ENCODE measurements around the gene EHD1.

EHD1 gene

GRCh38 chr11:64890522-64890939 is 12.1 kb upstream of the EHD1 start:
- DNase-seq (ENCODE audit: low spot score) = no peak

- DNase-seq (ENCODE audit: low spot score) = no peak
Observed at GRCh38 chr11:64888729-64889511, 10.5 kb upstream of the EHD1 start.

- DNase-seq (ENCODE audit: low spot score) = no peak
Observed at GRCh38 chr11:64888406-64888728, 9.9 kb upstream of the EHD1 start.

- peak; percentile 82 for DNase-seq (ENCODE audit: low spot score)
Observed at GRCh38 chr11:64887757-64888405, 9.5 kb upstream of the EHD1 start.

GRCh38 chr11:64887234-64887756 is 8.9 kb upstream of the EHD1 start:
- no peak for DNase-seq (ENCODE audit: low spot score)

GRCh38 chr11:64885367-64886286 is 7.2 kb upstream of the EHD1 start:
- DNase-seq (ENCODE audit: low spot score) = no peak

- no peak for DNase-seq (ENCODE audit: low spot score)
Observed at GRCh38 chr11:64884019-64884418, 5.6 kb upstream of the EHD1 start.

- DNase-seq (ENCODE audit: low spot score) = no peak
Observed at GRCh38 chr11:64883575-64883974, 5.2 kb upstream of the EHD1 start.

GRCh38 chr11:64882243-64882642 is 3.8 kb upstream of the EHD1 start:
- no peak for DNase-seq (ENCODE audit: low spot score)

GRCh38 chr11:64881476-64881875 is 3.1 kb upstream of the EHD1 start:
- no peak for DNase-seq (ENCODE audit: low spot score)

GRCh38 chr11:64880240-64881001 is 2.0 kb upstream of the EHD1 start:
- DNase-seq (ENCODE audit: low spot score) = peak; percentile 61

GRCh38 chr11:64879244-64879900 is 951 bp upstream of the EHD1 start:
- peak; percentile 46 for DNase-seq (ENCODE audit: low spot score)

- no peak for DNase-seq (ENCODE audit: low spot score)
Observed at GRCh38 chr11:64878223-64878493, 263 bp downstream of the EHD1 start.

GRCh38 chr11:64877390-64878222 is 815 bp downstream of the EHD1 start:
- peak; percentile 45 for DNase-seq (ENCODE audit: low spot score)

GRCh38 chr11:64876835-64877341 is 1.5 kb downstream of the EHD1 start:
- peak; percentile 37 for DNase-seq (ENCODE audit: low spot score)

GRCh38 chr11:64876229-64876750 is 2.1 kb downstream of the EHD1 start:
- no peak for DNase-seq (ENCODE audit: low spot score)

GRCh38 chr11:64875369-64876228 is 2.8 kb downstream of the EHD1 start:
- DNase-seq (ENCODE audit: low spot score) = peak; percentile 77

- no peak for DNase-seq (ENCODE audit: low spot score)
Observed at GRCh38 chr11:64874308-64875240, 3.8 kb downstream of the EHD1 start.
